ENCODE results near the gene MOSPD3. TPM values are rescaled to one million over a fixed set of nuclear protein-coding genes. Genes with fewer than 3 reads are reported as not detected.

MOSPD3 gene
- total RNA-seq, 1 donor from 2014 or later, result 14.7 TPM

DNA sequence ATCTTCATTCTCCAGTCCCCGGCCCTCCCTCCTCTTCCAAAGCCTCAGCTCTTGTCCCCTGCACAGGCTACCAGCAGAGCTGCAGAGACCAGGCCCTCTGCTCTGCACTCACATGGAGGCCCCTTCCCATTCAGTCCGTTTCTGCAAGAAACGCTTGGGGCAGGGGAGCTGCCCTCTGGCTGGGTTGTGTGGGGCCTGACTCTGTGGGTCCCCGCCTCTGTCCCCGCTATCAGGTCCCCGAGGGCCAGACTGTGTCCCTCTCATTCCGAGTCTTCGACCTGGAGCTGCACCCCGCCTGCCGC, 8.7 kb upstream of the MOSPD3 start:
- intact Hi-C loops (cut with DNase I), result no loop called here
- no peak for ATAC-seq
- DNase-seq, result no peak
- no peaks in the 10 kb centered on the region for H3K9me3 ChIP-seq
- H3K36me3 ChIP-seq, result no peaks in the 10 kb centered on the region
- peak overlapping the region; percentile 71 for H3K4me3 ChIP-seq
- H3K27me3 ChIP-seq, result no peaks in the 10 kb centered on the region
- peaks cover 18% of the 10 kb centered on the region for H3K4me1 ChIP-seq
- H3K27ac ChIP-seq, result peak overlapping the region; percentile 69
- TF ChIP-seq, protein P1, sequence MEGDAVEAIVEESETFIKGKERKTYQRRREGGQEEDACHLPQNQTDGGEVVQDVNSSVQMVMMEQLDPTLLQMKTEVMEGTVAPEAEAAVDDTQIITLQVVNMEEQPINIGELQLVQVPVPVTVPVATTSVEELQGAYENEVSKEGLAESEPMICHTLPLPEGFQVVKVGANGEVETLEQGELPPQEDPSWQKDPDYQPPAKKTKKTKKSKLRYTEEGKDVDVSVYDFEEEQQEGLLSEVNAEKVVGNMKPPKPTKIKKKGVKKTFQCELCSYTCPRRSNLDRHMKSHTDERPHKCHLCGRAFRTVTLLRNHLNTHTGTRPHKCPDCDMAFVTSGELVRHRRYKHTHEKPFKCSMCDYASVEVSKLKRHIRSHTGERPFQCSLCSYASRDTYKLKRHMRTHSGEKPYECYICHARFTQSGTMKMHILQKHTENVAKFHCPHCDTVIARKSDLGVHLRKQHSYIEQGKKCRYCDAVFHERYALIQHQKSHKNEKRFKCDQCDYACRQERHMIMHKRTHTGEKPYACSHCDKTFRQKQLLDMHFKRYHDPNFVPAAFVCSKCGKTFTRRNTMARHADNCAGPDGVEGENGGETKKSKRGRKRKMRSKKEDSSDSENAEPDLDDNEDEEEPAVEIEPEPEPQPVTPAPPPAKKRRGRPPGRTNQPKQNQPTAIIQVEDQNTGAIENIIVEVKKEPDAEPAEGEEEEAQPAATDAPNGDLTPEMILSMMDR (IDR thresholded peaks at IDR 0.05), result no peak

DNA sequence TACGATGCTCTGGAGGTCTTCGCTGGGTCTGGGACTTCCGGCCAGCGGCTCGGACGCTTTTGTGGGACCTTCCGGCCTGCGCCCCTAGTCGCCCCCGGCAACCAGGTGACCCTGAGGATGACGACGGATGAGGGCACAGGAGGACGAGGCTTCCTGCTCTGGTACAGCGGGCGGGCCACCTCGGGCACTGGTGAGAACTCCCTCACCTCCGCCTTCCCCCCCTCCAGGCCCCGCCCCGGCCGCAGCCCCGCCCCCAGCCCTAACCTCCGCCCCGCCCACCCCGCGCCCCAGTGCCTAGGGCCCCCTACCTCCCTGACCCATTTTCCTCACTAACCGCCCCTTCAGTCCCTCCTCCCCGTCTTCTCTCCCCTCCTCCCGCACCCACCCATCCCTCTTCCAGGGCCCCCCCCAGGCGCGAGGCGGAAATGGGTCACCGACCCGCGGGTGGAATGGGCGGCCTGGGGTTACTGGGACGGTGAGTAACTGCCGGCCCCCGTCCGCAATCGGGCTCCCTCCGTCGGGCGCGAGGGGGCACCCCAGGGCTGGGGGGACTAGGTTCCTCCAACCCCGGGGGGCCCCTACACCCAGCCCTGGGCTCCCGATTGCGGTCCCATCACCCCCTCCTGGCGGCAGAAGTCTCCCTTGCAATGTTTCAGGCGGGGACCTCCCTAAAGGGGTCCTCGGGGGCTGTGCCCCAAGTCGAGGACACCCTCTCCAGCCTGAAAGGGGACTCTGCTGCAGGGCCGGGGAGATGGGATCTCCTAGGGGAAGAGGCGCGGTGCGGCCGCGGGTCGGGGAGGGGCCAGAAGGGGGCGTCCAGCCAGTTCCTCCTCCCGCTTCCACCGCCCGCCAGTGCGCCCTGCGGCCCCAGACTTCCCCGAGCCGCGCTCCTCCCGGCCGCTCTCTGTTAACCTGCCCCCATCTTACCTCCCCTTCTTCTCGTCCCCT, 8.0 kb upstream of the MOSPD3 start:
- intact Hi-C loops (cut with DNase I), result no loop called here
- peaks cover 18% of the 10 kb centered on the region for H3K4me1 ChIP-seq
- no peaks in the 10 kb centered on the region for H3K9me3 ChIP-seq
- H3K27me3 ChIP-seq, result no peaks in the 10 kb centered on the region
- H3K27ac ChIP-seq, result peak overlapping the region; percentile 69
- TF ChIP-seq, protein P1 (IDR thresholded peaks at IDR 0.05), result peak; percentile 48
- DNase-seq (peak; percentile 90), ATAC-seq (peak; percentile 82)
- H3K4me3 ChIP-seq, result peak overlapping the region; percentile 71
- H3K36me3 ChIP-seq, result no peaks in the 10 kb centered on the region

DNA sequence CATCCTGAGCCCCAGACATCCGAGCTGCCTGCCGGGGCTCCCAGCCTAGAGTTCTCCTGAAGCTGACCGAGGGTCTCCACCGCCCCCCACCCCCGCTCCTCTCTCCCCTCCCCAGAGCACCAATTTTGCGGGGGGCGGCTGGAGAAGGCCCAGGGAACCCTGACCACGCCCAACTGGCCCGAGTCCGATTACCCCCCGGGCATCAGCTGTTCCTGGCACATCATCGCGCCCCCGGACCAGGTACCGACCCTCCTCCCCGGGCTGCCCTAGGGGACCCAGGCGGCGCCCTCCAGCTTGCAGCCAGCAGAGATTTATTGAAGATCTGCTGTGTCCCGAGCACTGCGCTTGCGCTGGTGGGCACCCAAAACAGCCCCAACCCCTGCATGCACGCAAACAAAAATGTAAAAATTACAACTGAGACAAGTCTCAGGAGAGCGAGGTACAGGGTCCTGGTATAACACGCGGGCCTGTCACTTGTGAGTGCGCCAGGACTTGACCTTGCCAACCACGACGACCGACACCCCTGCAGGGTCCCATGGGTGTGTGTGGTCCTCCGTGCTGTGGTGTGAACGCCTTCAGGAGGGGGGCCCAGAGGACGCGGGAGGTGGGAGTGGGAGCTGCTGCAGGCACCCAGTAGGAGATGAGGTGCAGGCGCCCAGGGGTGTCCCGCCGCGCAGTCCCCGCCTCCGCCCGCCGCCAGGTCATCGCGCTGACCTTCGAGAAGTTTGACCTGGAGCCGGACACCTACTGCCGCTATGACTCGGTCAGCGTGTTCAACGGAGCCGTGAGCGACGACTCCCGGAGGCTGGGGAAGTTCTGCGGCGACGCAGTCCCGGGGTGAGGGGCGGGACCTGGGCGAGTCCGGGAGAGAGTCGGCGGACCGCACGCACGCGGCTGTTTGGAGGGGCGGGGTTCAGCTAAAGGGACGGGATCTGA, 7.1 kb upstream of the MOSPD3 start:
- ATAC-seq (peak; percentile 47), DNase-seq (peak; percentile 86)
- Histone ChIP-seq H3K4me3 (peak overlapping the region; percentile 71), H3K27me3 (no peaks in the 10 kb centered on the region), H3K27ac (peak overlapping the region; percentile 60), H3K36me3 (no peaks in the 10 kb centered on the region), H3K4me1 (peaks cover 18% of the 10 kb centered on the region), H3K9me3 (no peaks in the 10 kb centered on the region)
- intact Hi-C loops (cut with DNase I), result no loop called here
- TF ChIP-seq, protein P1 (IDR thresholded peaks at IDR 0.05), result no peak

DNA sequence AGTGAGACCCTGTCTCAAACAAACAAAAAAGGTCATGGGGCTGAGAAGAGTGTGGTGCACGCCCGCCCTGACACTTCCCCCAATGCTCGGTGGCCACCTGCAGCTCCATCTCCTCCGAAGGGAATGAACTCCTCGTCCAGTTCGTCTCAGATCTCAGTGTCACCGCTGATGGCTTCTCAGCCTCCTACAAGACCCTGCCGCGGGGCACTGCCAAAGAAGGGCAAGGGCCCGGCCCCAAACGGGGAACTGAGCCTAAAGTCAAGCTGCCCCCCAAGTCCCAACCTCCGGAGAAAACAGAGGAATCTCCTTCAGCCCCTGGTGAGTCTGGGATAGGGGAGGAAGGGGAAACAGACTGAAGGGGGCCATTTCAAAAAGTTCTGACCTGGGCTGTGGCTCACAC, 6.0 kb upstream of the MOSPD3 start:
- Histone ChIP-seq H3K27ac (no peak overlapping the region), H3K4me3 (no peak overlapping the region), H3K4me1 (peaks cover 18% of the 10 kb centered on the region), H3K27me3 (no peaks in the 10 kb centered on the region), H3K9me3 (no peaks in the 10 kb centered on the region), H3K36me3 (no peaks in the 10 kb centered on the region)
- ATAC-seq (no peak), DNase-seq (no peak)
- TF ChIP-seq, protein P1 (IDR thresholded peaks at IDR 0.05), result no peak
- intact Hi-C loops (cut with DNase I), result no loop called here

DNA sequence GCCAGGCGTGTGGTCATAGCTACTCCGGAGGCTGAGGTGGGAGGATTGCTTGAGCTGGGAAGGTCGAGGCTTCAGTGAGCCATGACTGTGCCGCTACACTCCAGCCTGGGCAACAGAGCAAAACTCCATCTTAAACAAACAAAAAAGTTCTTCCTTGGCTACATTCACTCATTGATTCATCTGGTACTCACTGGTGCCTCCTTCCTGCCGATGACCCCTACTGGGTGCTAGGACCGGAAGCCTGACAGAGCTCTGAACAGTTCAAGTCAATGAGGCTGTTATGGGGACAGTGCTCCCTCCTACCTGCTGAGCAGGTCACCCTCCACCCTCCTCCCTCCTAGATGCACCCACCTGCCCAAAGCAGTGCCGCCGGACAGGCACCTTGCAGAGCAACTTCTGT, 5.2 kb upstream of the MOSPD3 start:
- ATAC-seq (no peak), DNase-seq (no peak)
- Histone ChIP-seq H3K4me3 (no peak overlapping the region), H3K36me3 (no peaks in the 10 kb centered on the region), H3K27me3 (no peaks in the 10 kb centered on the region), H3K4me1 (peaks cover 18% of the 10 kb centered on the region), H3K9me3 (no peaks in the 10 kb centered on the region), H3K27ac (no peak overlapping the region)
- TF ChIP-seq, protein P1 (IDR thresholded peaks at IDR 0.05), result no peak
- intact Hi-C loops (cut with DNase I), result no loop called here
